Liver (tissue), 3 donors: ENCODE results near the gene SORCS2.

Experiments used
- CTCF ChIP-seq: fragments of 150-350 bp; IDR thresholded peaks from 2 replicates; pipeline ENCODE4 v1.5.1; 2017; ENCODE audit warnings: improper control_type of control experiment, low read depth, low read length; ENCODE audit not compliant: missing input control
- TAF1 ChIP-seq: conservative IDR thresholded peaks from 2 replicates; pipeline ENCODE4 v1.6.1; 2016; ENCODE audit warnings: antibody characterized with exemption, mild to moderate bottlenecking
- donor health status: healthy.
- donor health status: healthy.

- TF ChIP-seq TAF1 (no peak), CTCF (peak; percentile 33)
Observed at GRCh38 chr4:7194251-7195140, 2.2 kb downstream of the SORCS2 start.
